GOT3 (cell line): ENCODE results near the gene B3GALT5.
"Not testable (repeated sequence)": the region's sequence is repeated elsewhere in the genome, so short reads cannot be mapped to it uniquely, and the experiment has no call there.

ENCODE experiments used
- DNase-seq: peaks from one replicate; lab custom pipeline; 2025; ENCODE audit warnings: mixed read lengths; lab: John Stamatoyannopoulos, UW

The B3GALT5 gene, protein sequence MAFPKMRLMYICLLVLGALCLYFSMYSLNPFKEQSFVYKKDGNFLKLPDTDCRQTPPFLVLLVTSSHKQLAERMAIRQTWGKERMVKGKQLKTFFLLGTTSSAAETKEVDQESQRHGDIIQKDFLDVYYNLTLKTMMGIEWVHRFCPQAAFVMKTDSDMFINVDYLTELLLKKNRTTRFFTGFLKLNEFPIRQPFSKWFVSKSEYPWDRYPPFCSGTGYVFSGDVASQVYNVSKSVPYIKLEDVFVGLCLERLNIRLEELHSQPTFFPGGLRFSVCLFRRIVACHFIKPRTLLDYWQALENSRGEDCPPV

GRCh38 chr21:39612233-39613040, at the start of gene B3GALT5:
B3GALT5 (plus strand) TSS chr21:39612940; CDS start chr21:39660560, 47,620 bp downstream.
- DNase-seq: no peak

GRCh38 chr21:39564200-39564599, 48.5 kb upstream of the B3GALT5 start:
- no peak for DNase-seq

DNA sequence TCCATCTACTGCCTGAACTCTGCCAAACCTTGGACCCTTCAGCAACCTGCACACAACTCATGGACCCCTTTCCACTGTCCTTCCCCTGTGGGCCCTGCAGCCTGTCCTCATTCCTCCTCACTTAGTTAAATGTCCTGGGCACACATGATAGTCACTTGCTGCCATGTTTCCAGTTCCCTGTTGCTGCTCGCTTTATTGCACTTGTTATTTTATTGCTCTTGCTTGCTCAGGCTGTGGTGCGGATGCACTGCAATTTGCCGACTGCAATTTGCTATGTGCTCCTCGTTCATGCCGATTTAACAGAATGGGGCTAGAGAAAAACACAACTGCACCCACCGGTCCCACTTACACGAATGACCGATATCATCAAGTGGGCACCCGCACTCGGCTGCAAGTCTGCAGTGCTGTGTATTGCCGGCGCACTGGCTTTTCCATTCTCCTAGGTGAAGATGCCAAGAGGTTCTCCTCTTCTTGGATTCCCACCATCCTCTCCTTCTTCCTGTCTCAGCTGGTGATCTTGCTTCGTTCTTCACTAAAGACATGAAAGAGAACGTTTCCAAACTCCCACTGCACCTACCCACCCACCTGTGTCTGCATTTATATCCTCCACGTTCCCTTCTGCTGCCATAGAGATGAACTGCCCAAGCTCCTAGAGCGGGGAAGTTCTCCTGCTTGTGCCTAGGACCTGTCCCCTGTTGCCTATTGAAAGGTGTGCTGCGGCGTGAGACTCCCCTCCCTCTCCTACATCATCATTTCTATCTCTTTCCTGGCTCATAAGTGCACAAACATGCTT, 45.4 kb upstream of the B3GALT5 start:
- DNase-seq: no peak

- DNase-seq: no peak
These were observed 44.4 kb upstream of the B3GALT5 start for GRCh38 chr21:39568361-39568760.

GRCh38 chr21:39575775-39576174, 37.0 kb upstream of the B3GALT5 start:
- no peak for DNase-seq

DNA sequence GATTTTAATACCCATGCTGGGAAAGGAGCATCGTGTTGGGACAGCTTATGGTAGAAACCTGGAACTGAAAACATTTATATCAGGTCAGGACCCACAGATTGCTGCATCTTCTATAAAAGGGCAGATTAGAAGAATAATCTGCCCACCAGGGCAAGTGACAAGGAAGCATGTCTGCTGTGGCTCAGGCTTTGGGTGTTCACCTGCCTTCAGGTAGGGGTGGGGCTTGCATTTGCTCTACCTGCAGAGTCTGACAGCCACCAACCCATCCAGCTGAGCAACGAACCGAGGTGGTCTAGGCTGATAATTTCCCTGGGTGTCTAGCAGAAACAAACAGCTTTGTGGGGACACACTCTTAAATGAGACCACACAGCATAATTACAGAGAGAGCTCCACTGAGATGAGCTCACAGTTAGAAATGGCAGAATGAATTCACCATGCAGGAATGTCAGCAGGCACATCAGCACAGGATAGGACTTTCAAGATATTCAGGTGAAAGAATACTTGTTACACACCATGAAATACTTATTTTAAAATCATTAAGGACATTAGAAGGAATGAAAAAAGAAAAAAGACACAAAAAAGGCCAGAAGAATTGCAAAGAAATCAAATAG, 36.1 kb upstream of the B3GALT5 start:
- no peak for DNase-seq

DNA sequence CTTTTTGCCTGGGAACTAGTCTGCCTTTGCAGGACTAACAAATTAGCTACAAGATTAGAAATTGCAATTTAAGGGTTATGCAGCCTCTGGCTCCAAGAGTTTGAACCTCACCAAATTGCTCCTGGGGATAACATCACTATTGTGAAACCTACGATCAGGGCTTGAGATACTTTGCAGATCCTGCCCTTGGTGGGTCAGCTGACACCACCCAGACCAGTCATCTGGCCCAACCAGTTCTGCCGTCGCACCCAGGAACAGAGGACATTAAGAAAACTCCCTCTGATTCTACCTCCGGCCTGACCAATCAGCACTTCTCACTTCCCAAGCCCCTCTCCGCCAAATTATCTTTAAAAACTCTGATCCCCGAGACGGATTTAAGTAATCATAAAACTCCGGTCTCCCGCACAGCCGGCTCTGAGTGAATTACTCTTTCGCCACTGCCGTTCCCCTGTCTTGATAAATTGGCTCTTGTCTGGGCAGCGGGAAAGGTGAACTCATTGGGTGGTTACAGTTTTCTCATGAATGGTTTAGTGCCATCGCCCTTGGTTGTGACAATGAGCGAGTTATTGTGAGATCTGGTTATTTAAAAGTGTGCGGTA, 32.9 kb upstream of the B3GALT5 start:
- no peak for DNase-seq

DNA sequence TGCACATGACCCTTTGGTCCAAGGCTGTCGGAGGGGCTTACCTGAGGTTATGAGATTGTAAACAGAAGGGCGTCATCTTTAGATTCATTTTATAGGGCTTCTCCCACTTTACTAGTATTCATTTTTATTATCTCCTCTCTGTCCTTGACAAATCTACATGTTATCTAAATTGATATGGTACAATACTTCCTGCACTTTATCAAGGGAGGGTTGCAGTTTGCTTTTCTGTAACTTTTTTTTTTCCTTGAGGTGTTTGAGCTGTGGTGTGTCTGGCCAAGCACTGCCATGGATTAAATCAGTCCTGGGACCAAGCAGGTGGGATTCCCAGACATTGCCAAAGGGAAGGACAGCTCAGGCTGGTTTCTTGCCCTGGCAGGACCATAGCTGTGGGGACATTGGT, 32.0 kb upstream of the B3GALT5 start:
- DNase-seq: no peak

GRCh38 chr21:39581414-39581813, 31.3 kb upstream of the B3GALT5 start:
- no peak for DNase-seq

DNA sequence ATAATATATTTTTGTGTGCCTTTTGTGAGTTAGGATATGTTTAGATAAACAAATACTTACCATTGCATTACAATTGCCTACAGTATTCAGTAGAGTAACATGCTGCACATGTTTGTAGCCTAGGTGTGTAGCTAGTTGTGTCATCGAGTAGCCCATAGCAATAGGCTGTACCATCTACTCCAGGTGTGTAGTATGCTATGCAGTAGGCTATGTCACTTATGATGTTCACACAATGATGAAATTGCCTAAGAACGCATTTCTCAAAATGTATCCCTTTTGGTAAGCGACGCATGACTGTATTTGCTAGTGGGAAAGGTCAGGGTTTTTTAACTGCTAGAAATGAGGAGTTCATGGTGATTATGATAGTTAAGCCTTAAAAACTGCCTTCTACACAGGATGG, 30.0 kb upstream of the B3GALT5 start:
- no peak for DNase-seq

- DNase-seq: not testable (repeated sequence)
These were observed 29.2 kb upstream of the B3GALT5 start for GRCh38 chr21:39583586-39583985.

GRCh38 chr21:39587376-39587775, 25.4 kb upstream of the B3GALT5 start:
- DNase-seq: no peak

DNA sequence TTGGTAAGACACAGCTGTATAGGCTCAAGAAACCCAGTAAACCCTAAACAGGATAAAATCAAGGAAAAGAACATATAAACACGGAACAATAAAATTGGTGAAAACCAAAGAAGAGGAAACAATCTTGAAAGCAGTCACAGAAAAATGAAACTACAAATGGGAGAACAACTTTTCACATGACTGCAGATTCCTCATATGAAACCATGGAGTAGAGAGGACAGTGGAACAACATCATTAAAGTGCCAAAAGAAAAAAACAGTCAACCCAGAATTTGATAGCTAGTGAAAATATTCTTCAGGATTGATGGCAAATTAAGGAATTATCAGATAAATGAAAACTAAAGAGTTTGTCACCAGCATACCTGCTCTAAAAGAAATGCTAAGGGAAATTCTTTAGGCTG, 23.9 kb upstream of the B3GALT5 start:
- DNase-seq: no peak

DNA sequence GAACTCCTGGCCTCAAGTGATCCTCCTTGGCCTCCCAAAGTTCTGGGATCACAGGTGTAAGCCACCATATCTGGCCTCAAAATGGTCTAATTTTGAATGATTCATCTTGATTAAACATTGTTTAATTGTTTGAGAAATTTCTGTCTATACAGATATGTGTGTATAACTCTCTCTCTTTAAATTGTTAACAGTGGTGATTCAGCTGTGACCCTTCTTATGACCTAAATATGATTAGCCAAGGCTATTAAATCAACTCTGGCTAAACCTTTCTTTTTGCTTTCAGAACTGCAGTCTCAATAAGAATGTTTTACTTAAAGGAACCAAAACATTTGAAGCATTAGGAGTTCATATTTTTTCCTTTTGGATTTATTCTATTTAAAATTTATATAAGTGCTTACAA, 19.2 kb upstream of the B3GALT5 start:
- DNase-seq: no peak

GRCh38 chr21:39595465-39595864, 17.3 kb upstream of the B3GALT5 start:
- no peak for DNase-seq

- DNase-seq: no peak
These were observed 15.1 kb upstream of the B3GALT5 start for GRCh38 chr21:39597595-39597994.

- DNase-seq: no peak
These were observed 13.4 kb upstream of the B3GALT5 start for GRCh38 chr21:39599191-39599970.

DNA sequence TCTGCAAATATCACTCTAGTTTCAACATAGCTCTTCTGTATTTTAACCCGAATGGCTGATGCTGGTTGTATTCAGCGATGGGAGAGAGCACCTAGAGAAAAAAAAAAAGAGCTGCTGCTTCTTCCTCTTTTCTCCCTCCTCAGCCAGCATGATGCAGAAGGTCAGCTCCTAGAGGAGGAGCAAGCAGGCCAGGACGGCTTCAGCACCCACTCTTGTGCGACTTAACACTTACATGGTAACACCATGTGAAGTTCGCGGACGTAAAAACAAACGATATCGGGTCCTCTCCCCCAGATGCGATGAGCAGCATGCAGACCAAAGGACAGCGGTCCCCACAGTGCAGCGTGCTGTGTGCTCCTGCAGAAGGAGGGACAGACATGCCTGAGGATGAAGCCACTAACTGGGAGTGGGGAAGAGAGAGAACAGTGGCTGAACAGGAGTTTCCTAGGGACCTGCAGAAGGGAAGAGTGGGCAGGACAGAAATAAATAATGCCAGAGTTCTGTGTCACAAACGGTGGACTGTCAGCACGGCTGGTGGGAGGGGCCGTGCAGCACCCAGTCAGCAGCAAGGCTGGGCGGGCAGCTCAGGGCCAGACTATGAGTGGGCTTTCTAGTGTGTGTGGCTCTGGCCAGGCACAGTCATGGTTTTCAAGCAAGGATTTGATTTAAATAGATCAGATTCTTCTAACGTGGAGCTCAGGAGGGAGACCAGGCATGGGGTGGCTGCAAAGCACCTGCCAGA, 11.4 kb upstream of the B3GALT5 start:
- DNase-seq: no peak

GRCh38 chr21:39602076-39602689, 10.6 kb upstream of the B3GALT5 start:
- DNase-seq: no peak

DNA sequence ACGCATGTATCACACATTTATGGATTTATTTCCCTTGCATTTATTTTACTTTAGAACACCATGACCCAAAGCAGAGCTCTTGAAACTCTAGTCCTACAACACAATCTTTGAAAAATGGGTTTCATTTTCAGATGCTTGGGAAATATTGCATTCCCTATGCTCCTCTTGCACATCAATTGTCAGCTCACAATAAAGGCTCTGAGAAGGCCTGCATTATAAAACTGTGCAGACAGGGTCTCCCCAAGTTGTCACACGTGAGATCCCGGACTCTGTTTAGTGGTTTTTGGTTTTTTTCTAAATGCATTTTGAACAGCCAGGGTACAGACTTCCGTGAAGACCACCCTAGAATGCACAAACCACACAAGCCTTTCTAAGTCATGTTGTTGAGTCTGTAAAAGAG, 9.9 kb upstream of the B3GALT5 start:
- no peak for DNase-seq
